ENCODE data around the gene ANAPC16. TPM values are rescaled to one million over a fixed set of nuclear protein-coding genes. Genes with fewer than 3 reads are reported as not detected.
A peak's percentile ranks its signal among the peaks of the same experiment; 100 is the strongest.

ANAPC16 gene
- total RNA-seq, 1 donor from 2014 or later, result 166 TPM

- no peak for TF ChIP-seq CTCF (IDR thresholded peaks at IDR 0.05; ENCODE audit: insufficient read depth, low read length, severe bottlenecking)
- Histone ChIP-seq H3K36me3 (ENCODE audit: control insufficient read depth, insufficient read depth, low read length) (peaks cover 18% of the 10 kb centered on the region), H3K4me3 (ENCODE audit: low read depth, low read length) (no peak overlapping the region), H3K27me3 (ENCODE audit: control insufficient read depth, insufficient read depth, low read length) (no peaks in the 10 kb centered on the region)
- peak; percentile 45 for DNase-seq (ENCODE audit: low read depth)
- FAIRE-seq, result no peak
Measured at GRCh38 chr10:72270607-72271281, 54.9 kb downstream of the ANAPC16 start.

GRCh38 chr10:72272689-72273409 is 57.0 kb downstream of the ANAPC16 start:
- FAIRE-seq (no peak), DNase-seq (ENCODE audit: low read depth) (peak; percentile 73)
- peak overlapping the region; percentile 80 for H3K4me3 ChIP-seq (ENCODE audit: low read depth, low read length)
- no peak for TF ChIP-seq CTCF (IDR thresholded peaks at IDR 0.05; ENCODE audit: insufficient read depth, low read length, severe bottlenecking)
- peaks cover 18% of the 10 kb centered on the region for H3K36me3 ChIP-seq (ENCODE audit: control insufficient read depth, insufficient read depth, low read length)
- H3K27me3 ChIP-seq (ENCODE audit: control insufficient read depth, insufficient read depth, low read length), result no peaks in the 10 kb centered on the region

GRCh38 chr10:72273410-72274212 is 57.8 kb downstream of the ANAPC16 start, which contains the start of gene DDIT4:
TSS of gene DDIT4 (plus strand) at chr10:72273924. CDS start at chr10:72274217, 293 bp downstream.
- peaks cover 18% of the 10 kb centered on the region for H3K36me3 ChIP-seq (ENCODE audit: control insufficient read depth, insufficient read depth, low read length)
- peak within 1 kb of the TSS; percentile 80 for H3K4me3 ChIP-seq (ENCODE audit: low read depth, low read length)
- peak; percentile 94 for DNase-seq (ENCODE audit: low read depth)
- no peak for TF ChIP-seq CTCF (IDR thresholded peaks at IDR 0.05; ENCODE audit: insufficient read depth, low read length, severe bottlenecking)
- H3K27me3 ChIP-seq (ENCODE audit: control insufficient read depth, insufficient read depth, low read length), result no peaks in the 10 kb centered on the region
- no peak for FAIRE-seq

- FAIRE-seq (no peak), DNase-seq (ENCODE audit: low read depth) (no peak)
- H3K4me3 ChIP-seq (ENCODE audit: low read depth, low read length), result peak overlapping the region; percentile 80
- H3K36me3 ChIP-seq (ENCODE audit: control insufficient read depth, insufficient read depth, low read length), result peaks cover 18% of the 10 kb centered on the region
- H3K27me3 ChIP-seq (ENCODE audit: control insufficient read depth, insufficient read depth, low read length), result no peaks in the 10 kb centered on the region
- no peak for TF ChIP-seq CTCF (IDR thresholded peaks at IDR 0.05; ENCODE audit: insufficient read depth, low read length, severe bottlenecking)
Measured at GRCh38 chr10:72274213-72274729, 58.5 kb downstream of the ANAPC16 start.

GRCh38 chr10:72274730-72275350 is 59.0 kb downstream of the ANAPC16 start:
- H3K36me3 ChIP-seq (ENCODE audit: control insufficient read depth, insufficient read depth, low read length), result peaks cover 18% of the 10 kb centered on the region
- peak; percentile 61 for TF ChIP-seq CTCF (IDR thresholded peaks at IDR 0.05; ENCODE audit: insufficient read depth, low read length, severe bottlenecking)
- H3K4me3 ChIP-seq (ENCODE audit: low read depth, low read length), result peak overlapping the region; percentile 80
- FAIRE-seq (no peak), DNase-seq (ENCODE audit: low read depth) (no peak)
- no peaks in the 10 kb centered on the region for H3K27me3 ChIP-seq (ENCODE audit: control insufficient read depth, insufficient read depth, low read length)
